Jurkat, Clone E6-1 (cell line): ENCODE data around the gene STARD6.
"Not testable (repeated sequence)": the region's sequence is repeated elsewhere in the genome, so short reads cannot be mapped to it uniquely, and the experiment has no call there.

Experiments used
- DNase-seq: peaks from one replicate; pipeline ENCODE4 v3.0.0-alpha.2; 2011; ENCODE audit warnings: low read depth, low spot score
- H3K4me3 ChIP-seq: 2 replicates; pipeline ENCODE4 v1.5.1; 2011; ENCODE audit warnings: mild to moderate bottlenecking, low read length, control low read depth, moderate library complexity

STARD6 gene

DNA sequence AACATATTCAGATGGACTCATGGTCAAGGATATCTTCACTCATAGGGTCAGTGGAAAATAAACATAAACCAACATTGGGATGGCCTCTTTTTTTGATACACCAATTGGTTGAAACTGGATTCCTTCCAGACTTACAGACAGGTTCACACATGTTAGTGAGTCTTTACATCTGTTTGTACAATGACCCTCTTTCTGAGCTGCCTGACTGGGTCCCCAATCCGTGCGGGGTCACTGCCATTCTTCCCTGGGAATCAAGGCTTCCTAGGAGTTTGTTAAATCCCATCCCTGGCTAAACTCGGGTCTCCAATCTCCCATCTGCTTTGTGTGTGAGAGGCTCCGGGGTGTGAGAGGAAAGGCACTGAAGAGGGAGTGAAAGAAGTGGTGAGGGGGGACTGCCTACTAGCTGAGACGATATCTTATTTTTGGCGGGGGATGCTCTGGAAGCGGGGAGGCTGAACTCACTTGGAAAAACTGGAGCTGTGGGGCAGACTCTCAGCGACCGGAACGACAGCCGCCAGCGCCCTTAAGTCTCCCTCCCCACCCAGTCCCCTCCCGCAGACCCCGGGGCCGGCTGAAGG is 487 bp downstream of the STARD6 start:
- H3K4me3 ChIP-seq: peak overlapping the region; percentile 90
- peak; percentile 18 for DNase-seq

DNA sequence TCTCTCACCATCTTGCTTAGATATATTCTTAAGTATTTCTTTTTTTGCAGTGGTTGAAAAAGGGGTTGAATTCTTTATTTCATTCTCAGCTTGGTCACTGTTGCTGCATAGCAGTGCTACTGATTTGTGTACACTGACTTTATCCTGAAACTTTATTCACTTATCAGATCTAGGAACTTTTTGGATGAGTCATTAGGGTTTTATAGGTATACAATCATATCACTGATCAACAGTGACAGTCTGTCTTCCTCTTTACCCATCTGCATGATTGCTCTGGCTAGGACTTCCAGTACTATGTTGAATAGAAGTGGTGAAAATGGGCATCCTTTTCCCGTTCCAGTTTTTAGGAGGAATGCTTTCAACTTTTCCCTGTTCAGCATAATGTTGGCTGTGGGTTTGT is 6.5 kb downstream of the STARD6 start:
- no peak overlapping the region for H3K4me3 ChIP-seq
- DNase-seq: no peak

DNA sequence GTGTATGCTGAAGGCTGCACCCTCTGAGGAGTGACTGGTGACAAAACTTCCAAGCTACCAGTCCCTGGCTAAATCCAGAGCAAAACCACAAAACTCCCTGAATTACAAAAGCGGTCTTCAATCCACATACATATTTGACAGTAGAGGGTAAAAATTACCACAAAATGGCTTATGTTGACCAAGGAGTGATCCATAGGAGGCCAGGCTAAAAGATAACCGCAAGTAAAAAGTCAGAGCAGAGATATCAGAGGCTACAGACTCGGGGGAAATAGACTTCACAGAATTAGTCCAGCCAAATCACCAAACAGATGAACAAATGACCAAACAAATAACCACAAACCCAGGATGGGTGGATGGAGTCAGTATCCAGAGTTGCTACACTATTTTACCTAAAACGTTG is 19.4 kb downstream of the STARD6 start:
- no peak overlapping the region for H3K4me3 ChIP-seq
- DNase-seq: no peak

GRCh38 chr18:54335638-54336173 is 22.0 kb downstream of the STARD6 start:
- no peak for DNase-seq
- no peak overlapping the region for H3K4me3 ChIP-seq

DNA sequence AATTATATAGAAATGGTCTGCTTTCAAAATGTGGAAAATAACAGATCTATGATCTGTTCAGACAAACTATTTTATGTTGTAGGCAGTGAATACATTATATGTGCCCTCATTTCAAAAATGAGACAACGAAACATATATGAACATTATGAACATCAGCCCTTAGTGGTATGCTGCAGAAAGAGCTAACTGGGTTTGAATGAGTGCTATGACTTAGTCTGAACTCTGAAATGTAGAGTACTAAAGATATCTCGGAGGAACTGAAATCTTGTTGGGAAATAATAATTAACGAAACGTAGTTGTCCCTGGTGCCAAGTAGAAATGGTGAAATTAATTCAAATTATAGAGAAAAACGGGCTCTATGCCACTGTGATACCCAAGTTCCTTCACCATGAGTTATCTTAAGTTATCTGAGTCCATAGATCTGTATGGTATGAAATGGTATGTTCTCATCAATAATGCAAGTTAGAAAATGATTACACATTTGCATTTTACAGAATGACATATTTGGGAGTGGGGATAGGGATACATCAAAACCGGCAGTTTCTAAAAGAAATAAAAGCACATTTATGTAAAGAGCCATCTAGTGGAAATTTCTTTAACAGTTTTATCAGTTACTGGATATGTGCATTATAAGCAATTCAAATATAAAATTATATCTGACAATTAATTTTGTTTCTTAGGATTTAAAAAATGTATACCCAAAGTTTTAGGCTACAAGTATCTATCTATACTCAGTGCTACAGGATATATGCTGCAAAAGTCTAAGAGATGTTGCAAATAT is 26.7 kb downstream of the STARD6 start:
- no peak for DNase-seq
- H3K4me3 ChIP-seq: no peak overlapping the region

DNA sequence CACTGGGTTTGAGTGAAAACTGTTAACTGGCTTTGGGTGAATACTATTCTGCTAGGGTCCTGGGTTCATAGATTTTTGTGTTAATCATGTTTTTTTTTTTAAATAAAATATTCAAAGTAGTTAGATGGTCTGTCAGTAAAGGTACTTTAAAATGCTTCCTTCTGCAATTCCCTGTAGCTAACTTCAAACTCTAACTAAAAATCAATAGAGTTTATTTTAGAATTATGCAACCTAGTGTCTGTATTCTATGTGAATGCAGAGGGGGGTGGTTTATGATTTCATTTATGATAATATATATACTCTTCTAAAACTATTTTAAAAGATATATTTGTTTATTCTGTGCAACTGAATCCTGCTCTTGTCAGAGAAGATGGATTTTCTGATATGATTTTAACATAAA is 27.9 kb downstream of the STARD6 start:
- no peak overlapping the region for H3K4me3 ChIP-seq
- no peak for DNase-seq

DNA sequence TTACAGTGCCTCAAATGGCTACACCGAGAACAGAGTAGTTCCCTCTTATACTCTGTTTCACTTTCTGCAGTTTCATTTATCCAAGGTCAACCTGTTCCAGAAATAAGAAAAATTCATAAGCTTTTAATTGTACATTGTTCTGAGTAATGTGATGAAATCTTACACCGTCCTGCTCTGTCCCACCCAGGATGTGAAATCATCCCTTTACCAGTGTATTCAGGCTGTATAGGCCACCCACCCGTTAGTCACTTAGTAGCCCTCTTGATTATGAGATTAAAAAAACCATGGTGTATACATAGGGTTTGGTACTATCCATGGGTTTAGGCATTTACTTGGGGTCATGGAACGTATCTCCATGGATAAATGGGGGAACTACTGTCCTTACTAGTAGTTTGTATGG is 29.8 kb downstream of the STARD6 start:
- no peak for DNase-seq

GRCh38 chr18:54323970-54324369 is 33.7 kb downstream of the STARD6 start:
- H3K4me3 ChIP-seq: no peak overlapping the region
- no peak for DNase-seq

More for the DNA sequence above, 29.8 kb downstream of the STARD6 start:
- H3K4me3 ChIP-seq: no peak overlapping the region

DNA sequence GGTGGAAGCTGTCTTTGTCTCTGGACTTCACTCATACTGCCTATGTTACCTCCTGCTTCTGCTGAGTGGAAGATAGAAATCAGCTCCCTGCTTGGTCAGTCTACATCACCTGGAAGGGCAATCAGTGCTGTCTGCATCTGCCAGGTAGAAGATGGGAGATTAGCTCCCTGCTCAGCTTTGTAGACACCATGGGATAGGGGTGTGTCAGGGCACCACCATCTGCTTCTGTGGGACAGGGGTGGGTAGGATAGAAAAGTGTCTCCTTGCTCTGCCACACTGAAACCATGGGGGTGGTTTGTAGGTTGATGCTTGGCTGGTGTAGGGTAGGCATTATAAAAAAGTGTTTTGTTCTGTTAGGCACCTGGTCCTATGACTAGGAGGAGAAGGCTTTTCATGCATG is 34.1 kb downstream of the STARD6 start:
- no peak for DNase-seq
- H3K4me3 ChIP-seq: no peak overlapping the region

DNA sequence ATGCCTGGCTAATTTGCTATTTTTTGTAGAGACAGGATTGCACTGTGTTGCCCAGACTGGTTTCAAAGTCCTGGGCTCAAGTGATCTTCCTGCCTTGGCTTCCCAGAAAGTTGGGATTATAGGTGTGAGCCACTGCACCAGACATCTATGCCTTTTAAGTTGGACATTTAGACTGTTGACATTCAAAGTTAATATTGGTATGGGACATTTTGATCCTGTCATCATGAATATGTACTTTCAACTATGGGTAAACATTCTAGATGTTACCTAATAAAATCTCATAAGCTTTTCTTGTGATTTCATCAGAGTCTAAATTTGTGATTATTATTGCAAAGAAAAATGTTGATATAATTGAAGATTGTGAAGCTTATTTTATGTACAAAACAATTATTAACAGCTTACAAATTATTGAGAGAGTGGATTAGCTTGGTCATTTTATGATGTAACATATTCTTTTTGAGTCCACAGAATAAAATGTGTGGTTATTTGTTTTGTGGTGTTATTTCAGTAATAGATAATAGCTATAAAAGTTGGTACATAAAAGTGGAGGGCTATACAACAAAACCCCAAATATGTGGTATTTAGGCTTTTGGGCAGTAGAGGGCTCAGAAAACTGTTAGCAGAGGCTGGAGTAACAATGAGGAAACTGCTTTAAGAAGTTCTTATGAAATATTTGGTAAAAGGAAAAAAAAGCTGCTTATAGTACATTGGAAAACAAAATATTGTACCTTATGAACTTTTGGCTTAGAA is 41.4 kb downstream of the STARD6 start:
- H3K4me3 ChIP-seq: no peak overlapping the region
- no peak for DNase-seq

DNA sequence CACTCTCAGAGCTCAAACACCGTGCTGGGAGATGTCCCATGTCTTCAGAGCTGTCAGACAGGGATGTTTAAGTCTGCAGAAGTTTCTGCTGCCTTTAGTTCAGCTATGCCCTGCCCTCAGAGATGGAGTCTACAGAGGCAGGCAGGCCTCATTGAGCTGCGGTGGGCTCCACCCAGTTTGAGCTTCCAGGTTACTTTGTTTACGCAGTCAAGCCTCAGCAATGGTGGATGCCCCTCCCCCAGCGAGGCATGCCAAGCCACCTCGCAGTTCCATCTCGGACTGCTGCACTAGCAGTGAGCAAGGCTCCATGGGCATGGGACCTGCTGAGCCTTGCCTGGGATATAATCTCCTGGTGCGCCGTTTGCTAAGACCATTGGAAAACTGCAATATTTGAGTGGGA is 48.1 kb downstream of the STARD6 start:
- not testable (repeated sequence) for DNase-seq, H3K4me3 ChIP-seq

- no peak overlapping the region for H3K4me3 ChIP-seq
- DNase-seq: no peak
These were observed 54.2 kb downstream of the STARD6 start for GRCh38 chr18:54303408-54303807.

GRCh38 chr18:54298991-54299390 is 58.7 kb downstream of the STARD6 start:
- H3K4me3 ChIP-seq, DNase-seq: not testable (repeated sequence)

DNA sequence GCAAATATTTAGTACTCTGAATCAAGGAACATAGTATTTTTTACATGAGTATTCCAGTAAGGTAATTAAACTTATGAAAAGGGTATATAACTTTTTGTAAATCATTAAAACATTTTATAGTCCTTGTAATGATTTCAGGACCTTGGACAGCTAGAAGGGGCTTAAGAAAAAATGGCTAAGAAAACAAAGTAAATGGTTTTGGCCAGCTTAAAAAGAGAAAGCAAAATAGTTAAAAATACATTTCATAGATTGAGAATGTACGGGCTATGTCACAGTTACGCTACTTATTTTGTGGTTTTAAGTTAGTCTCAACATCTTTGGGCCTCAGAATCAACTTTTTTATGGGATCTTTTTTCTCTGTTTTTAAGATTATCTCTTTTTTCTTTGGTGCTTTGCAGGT is 61.6 kb downstream of the STARD6 start:
- H3K4me3 ChIP-seq: no peak overlapping the region
- peak; percentile 8 for DNase-seq

- H3K4me3 ChIP-seq: no peak overlapping the region
- no peak for DNase-seq
These were observed 63.4 kb downstream of the STARD6 start for GRCh38 chr18:54294274-54294673.

DNA sequence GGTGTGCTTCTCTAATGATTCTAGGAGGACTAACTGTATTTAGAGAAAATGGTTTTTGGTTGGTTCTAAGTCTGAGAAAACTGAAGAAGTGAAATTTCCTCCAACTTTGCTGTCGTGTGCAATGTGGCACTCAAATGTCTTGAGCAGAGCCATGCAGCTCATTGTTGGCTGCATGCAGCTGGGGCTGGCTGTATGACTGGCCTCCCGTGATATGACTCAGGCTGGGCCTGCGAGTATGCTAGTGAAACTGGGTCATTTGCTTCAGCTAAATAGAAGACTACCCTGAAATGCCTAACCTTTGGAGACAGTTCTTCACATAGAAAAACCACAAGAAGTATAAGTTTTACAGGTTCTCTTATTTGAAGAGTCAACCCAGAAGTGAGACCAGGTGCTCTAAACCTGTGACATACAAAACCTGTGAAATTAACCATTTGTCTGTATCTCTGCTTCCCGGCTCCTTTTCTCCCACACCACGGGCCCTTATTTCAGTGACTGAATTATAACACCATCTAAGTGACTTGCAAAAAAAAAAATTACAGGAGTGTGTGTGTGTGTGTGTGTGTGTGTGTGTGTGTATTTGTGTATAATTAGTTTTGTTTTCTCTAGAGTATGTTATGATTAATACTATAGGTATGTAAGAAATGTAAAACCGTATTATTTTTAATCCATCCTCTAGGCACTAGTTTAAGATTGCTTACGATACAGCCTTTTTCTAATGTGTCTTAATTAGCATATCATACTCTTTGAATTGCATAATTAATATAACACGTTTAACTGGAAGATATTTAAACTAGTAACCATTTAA is 72.5 kb downstream of the STARD6 start:
- no peak overlapping the region for H3K4me3 ChIP-seq
- no peak for DNase-seq

GRCh38 chr18:54284535-54284934 is 73.1 kb downstream of the STARD6 start:
- DNase-seq: no peak
- no peak overlapping the region for H3K4me3 ChIP-seq

DNA sequence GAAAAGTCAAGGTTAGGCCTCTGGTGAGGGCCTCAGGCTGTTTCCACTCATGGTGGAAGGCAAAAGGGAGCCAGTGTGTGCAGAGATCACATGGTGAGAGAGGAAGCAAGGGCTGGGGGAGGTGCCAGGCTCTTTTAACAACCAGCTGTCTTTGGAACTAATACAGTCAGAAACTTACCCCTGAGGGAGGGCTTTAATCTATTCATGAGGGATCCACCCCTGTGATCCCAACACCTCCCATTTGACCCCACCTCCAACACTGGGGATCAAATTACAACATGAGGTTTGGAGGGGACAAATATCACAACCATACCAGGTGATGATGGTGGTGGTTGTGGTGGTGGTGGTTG is 77.5 kb downstream of the STARD6 start:
- H3K4me3 ChIP-seq: no peak overlapping the region
- peak; percentile 12 for DNase-seq

DNA sequence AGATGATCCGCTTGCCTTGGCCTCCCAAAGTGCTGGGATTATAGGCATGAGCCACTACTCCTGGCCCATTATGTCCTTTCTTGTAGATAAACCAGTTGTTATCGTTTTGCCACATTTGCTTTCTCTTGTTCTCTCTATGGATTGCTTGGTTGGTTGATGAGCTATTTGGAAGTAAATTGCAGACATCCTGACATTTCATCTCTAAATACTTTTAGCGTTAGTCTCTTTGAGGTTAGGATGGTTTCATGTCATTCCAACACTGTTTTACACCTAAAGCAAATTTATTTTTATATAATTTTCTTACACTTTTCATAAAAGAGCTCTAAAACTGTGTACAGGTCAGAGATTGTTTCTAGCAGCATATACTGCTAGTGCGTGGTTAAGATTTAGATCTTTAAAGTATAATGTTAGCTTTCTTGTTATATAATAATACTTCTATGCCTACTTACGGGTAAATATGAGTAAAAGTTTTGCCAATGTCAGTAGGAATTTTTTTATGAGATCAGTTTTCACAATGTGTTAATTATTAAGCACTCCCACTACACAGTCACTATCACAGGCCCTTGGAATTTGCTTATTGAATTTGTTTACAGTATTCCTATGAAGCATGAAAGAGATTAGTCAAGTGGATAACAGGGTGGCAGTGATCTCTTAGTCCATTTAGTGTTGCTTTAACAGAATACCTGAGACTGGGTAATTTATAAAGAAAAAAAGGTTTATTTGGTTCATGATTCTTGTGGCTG is 78.0 kb downstream of the STARD6 start:
- no peak for DNase-seq
- no peak overlapping the region for H3K4me3 ChIP-seq
